ENCODE results near the gene CNNM4.

DNA sequence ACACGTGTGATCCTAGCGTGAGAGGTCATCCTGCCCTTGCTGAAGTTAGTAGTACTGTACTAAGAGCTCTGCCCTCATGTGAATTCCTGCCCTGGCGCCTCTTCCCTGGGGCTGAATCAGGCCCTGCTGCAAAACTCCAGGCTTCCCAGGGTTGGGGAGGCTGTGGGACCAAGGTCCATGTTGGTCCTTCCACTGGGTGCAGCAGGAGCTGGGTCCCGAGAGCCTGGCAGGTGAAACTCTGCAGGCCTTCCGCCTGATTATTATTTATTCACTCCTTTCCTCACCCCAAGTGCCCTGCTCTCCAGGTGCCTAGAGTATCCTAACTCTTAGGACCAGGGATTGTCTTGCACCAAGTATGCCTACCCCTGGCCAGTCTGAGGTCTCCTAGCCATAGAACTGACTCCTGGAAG is 50.1 kb downstream of the CNNM4 start:
- TF ChIP-seq POLR2A (IDR thresholded peaks at IDR 0.05; ENCODE audit: low read depth, low read length): no peak
- no peak for TF ChIP-seq POLR2AphosphoS5 (IDR thresholded peaks at IDR 0.05; ENCODE audit: low read depth, low read length)
- no peak for TF ChIP-seq TAF1 (IDR thresholded peaks at IDR 0.05; ENCODE audit: low read depth, low read length)
- TF ChIP-seq SPI1 (IDR thresholded peaks at IDR 0.05; ENCODE audit: low read depth, low read length): no peak
- TF ChIP-seq POU2F2 (IDR thresholded peaks at IDR 0.05; ENCODE audit: low read depth, low read length): no peak
- no peak for TF ChIP-seq PAX5 (IDR thresholded peaks at IDR 0.05; ENCODE audit: insufficient read depth, low read length, severe bottlenecking)

Measured in GM12891 (cell line).